ENCODE measurements around the gene PTK6.

The PTK6 gene

DNA sequence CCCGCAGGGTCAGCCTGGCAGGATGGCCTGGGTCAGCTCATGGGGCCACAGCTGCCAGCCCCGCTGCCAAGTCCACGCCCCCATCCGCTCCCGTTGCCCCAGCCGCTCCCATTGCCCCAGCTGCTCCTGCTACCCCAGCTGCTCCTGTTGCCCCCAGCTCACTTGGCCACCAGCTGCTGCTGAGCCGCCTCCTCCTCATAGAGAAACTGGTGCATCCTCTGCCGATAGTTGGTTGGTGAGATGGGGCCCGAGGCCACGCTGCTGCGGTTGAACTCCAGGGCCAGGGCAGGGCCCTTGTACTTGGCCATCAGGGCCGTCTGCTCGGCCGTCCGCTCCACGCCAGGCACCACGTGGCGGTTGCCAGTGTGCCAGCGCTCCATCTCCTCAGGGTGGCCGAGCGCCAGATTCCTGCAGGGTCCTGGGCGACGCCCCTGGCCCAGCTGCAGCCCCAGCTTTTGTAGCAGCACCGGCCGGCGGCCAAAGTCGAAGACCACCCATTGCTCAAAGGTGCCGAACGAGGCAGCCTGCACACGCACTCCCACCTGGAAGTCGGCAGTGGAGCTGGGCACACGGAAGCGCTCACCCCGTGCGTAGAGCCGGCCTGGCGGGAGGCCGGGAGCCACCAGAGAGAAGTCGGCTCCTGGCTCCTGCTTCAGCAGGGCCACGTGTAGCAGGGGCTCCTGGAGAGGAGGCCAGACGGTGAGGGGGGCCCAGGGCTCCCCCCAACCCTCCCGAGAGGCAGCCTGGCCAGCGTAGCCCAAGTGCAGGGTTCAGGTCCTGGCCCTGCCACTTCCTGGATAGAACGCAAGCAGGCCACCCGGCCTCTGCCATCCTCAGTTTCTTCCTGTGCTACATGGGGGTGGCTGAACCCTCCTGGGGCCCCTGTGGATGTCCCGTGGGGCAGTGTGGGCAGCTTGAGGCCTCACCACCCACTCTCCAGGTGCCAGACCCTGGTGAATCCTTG lies 32.1 kb upstream of the PTK6 start:
- DNase-seq = no peak

DNA sequence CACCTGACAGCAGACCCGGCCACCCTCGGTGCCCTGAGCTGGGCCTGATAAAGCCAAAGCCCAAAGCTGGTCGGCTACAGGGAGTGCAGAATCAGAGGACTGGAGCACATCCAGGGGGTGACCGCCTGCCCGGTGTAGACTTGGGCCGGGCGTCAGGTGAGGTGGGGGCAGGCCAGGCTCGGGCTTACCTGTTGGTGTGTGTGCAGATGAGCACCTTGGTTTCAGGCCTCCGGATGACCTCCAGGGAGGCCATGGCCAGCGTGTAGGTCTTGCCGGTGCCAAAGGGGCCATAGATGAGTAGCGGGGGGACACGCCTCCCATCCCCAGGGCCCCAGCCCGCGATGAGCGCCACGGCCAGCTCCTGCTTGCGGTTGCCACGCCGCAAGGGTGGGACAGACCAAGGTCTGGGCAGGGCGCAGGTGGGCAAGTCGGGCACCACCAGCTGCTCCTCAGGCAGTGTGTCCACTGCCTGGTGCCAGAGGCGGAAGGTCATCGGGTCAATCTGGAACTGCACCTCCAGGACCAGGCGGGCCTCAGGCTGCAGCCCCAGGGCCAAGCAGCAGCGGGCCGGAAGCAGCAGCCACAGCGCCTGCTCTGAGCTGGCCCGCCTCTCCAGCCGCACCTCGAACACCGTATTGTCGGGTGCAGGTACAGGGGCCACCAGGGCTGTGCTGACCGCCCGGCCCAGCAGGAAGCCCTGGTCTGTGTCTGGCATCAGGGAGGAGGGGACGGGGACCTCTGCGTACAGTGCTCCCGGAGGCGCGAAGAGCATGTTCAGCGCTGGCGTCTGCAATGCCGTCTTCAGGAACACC lies 31.2 kb upstream of the PTK6 start:
- DNase-seq = no peak

DNA sequence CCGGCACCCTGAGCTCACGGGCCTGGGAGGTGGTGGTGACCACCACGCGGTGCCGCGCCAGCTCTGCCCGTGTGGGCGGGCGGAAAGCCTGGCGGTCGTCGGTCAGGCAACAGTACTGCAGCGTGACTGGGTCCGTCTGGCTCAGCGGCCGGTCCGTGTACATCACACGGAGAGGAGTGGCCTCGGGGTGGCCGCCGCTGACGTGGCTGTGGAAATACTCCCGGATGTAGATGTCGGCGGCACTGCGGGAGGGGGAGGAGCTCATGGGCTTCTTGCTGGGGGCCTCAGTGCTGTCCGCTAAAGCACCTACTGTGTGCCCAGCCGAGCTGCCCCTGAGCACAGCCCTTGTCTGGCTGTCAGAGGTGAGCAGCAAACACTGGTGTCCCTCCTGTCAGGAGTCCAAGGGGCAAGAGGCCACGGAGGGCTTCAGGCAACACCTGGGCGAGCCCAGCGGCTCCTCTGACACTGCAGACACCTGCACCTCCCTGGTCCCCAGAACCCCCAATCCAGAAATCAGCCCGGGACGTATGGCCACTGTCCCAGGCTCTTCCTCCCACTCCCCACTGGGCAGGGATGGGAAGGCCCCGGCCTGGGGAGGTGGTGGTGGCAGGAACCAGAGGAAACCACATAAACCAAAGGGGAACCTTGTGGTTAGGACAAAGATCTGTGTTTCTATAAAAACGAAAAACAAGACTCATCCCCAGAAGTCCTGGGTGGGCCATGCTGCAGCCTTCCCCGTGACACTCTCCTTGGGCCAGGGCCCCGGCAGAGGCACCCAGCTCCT lies 30.4 kb upstream of the PTK6 start:
- peak; percentile 32 for DNase-seq

DNA sequence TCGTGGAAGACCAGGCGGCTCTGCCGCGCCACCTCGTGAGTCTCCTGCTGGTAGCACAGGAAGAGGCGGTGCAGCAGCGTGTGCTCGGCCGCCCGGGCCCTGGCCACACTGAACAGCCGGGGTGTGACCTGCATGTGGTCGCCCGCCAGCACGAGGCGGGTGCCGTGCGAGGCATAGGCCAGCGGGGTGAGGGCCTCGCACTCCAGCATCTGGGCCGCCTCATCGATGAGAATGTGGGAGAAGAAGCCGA lies 29.9 kb upstream of the PTK6 start:
- no peak for DNase-seq

DNA sequence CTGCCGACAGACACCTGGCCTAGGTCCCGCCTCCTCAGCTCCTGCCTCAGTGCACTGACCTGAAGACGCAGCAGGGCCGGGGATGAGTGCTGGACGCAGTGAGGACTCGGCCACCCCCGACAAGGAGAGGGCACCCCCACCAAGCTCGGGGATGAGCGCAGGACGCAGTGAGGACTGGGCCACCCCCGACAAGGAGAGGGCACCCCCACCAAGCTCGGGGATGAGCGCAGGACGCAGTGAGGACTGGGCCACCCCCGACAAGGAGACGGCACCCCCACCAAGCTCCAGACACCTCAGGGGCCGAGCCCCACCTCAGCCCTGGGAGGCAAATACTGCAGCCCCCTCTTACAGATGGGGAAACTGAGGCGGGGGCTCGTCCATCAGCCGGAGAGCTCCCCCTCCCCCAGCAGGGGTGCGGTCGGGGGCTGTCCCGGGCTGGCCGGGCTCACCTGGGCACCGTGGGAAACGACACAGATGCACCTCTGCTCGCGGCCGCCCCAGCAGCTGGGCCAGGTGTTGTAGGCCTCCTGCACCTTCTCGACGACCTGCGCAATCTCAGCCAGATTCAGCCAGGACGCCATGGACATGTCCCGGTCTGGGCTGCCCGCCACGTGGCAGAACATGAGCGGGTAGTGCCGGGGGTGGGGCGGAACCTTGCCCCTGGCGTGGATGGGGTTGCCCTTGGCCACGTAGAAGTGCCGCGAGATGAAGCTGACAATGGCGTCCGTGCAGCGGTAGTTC lies 29.4 kb upstream of the PTK6 start:
- DNase-seq = no peak

DNA sequence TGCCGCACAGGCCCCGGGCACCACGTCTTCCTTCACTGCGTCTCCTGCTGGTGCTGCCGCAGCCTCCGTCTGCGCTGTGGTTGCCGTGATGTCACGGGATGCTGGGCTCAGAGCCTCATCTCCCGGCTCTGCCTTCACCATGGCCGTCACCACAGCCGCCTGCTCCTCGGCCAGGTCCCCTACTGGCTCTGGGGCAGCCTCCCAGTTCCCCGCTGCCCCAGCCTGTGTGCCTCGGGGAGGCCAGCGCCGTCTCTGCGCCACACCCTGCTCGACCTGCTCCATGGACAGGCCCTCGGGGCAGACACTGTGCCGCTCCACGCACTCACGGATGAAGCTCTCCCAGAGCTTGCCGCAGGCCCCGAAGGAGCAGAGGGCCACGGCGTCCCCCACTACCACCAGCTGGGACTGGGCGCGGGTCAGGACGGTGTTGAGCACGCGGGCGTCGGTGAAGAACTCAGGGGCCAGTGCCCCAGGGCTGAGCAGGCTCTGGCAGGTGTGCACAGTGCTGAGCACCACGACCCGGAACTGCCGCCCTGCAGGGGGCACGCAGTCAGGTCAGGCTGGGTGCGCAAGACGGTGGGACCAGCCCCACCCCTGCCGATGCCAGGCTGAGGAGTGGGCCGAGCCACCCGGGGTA lies 28.6 kb upstream of the PTK6 start:
- no peak for DNase-seq

DNA sequence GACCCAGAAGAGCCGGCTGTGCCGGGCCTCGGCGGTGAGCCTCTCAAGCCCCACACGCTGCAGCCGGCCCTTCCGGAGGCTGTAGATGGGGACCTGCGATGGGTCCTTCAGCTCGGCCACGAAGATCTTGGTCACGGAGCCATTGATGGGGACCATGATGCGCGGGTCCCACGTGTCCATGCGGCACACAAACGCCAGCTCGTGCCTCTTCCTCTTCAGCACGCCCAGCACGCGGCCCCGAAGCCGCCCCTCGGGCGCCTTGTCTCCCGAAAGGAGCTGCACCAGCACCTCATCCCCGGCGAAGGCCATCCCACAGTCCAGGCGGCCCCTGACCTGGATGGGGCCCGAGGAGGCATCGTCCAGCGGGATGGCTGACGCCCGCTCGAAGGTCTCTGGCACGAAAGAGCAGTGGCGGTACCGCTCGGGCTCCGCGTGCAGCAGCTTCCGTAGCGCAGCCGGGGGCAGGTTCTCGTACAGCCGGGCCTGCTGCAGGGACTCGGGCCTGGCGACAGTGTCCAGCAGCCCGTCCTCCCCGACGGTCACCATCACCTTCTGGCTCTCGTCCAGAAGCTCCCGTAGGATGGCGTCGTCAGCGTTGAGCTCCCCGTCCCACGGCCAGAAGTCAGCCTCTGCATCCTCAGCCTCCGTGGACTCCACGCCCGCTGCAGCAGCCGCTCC lies 28.0 kb upstream of the PTK6 start:
- DNase-seq = no peak

DNA sequence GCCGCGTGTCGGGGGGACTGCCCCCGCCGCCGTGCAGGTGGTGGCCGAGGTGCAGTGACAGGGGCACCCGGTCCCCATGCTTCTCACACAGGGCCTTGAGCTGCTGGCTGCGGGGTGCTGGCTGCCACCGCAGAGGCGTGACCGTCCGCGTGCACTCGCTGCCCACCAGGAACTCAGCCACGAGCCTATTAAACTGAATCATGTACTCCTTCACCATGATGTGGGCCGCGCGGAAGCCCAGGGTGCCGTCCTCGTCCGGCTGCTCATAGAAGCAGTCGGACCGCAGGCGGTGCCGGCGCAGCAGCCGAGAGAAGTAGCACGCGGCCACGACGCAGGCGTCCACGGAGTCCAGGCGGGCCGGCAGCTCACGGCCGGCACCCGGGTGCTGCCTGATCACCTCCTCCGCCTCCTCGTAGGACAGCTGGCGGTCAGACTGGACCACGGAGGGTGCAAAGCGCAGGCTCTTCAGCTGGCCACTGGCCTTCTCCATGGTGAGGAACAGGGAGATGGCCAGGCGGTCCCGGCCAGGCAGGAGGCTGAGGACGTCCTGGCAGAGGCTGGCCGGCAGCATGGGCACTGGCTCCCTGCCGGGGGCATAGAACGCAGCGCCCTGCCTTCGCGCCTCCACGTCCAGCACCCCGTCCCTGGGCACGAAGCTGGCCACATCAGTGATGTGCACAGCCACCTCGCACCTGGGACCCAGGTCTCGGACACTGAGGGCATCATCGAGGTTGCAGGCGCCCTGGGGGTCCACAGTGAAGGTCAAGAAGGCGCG lies 27.0 kb upstream of the PTK6 start:
- no peak for DNase-seq

DNA sequence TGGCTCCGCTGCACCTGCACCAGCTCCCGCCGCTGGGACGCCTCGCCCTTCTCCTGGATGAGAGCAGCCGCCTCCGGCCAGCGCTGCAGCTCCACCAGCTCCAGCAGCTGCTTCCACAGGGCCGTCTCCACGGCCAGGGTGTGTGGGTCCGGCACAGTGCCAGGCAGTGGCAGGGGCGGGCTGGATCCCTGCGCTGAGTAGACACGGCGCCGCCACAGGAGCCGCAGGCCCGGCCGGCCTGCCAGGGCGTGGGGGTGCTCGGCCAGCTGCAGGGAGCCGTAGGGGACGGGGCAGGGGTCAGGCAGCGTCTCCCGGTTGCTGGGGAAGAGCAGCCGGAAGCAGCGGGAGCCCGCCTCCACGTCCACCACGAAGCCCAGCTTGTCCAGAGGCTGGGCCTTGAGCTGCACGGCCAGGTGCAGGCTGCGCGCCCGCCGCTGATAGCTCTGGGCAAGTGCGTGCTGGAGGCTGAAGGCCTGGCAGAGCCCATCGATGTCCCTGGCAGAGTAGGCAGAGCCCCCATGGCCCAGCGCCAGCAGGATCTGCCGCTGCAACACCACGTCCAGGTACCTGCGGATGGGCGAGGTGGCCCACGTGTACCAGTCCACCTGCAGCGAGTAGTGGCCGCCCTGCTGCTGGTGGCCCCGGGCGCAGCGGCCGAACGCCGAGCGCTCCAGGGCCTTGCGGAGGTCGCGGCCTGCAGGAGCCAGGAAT lies 26.2 kb upstream of the PTK6 start:
- no peak for DNase-seq

DNA sequence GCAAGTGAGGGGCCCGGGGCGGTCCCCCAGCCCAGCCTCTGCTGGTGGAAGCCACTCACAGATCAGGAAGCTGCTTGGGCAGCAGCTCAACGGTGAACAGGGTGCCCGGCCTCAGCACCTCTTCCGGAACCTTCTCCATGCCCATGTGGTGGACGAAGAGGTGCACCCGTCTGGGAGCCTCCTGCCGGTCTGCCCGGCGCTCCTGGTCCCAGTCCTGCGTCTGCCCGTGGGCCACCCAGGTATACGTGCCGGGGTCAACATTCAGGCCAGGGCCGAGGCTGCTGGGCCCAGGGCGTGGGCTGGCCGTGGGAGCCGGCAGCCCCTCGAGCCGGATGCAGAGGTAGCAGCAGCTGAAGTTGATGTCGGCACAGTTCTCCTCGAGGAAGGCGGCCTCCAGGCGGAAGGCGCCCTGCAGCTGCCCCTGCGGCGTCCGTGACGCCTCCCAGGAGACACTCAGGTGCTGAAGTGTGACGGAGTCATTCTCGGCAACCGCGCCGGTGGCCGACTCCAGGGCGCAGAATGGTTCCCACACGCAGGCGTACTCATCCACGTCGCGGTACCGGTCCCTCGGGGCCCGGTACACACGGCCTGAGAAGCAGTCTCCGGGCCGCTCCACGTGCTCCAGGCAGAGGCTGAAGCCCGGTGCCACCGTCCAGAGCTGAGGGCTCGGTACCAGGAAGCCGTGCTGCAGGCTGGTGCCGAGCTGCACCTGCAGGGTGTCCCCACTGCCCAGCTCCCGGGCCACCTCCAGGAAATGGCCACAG lies 25.5 kb upstream of the PTK6 start:
- DNase-seq = no peak

DNA sequence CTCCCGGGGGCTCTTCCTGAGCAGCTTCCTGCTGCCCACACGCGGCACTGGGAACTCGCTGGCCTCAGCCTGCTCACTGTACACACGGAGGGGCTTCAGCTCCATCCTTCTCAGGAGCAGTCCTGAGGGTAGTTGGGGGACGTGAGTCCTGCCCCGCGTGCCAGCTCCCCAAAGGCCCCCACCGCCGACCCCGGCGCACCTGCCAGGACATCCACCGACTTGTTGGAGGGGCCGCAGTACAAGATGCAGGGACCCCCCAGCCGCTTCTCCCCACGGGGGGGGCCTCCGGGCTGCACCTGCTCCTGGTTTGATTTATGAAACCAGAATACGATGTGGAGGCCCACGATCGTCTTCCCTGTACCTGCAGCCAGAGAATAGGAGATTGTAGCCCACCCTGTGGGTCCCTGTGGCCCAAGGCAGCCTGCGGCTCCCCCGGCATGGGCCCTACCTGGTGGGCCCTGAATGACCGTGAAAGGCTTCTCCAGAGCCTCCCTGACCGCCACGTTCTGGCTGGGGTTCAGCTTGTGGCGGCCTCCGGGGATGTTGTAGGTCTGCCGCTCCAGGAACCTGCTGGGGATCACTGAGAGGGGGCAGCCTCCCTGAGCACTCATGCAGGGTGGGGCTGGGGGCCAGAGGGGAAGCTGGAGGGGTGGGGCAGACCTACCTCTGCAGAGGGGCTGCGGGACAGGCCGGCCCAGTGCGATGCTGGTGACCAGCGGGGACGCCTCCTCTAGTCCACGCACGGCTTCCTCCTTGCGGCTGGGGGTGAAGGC lies 24.6 kb upstream of the PTK6 start:
- no peak for DNase-seq

DNA sequence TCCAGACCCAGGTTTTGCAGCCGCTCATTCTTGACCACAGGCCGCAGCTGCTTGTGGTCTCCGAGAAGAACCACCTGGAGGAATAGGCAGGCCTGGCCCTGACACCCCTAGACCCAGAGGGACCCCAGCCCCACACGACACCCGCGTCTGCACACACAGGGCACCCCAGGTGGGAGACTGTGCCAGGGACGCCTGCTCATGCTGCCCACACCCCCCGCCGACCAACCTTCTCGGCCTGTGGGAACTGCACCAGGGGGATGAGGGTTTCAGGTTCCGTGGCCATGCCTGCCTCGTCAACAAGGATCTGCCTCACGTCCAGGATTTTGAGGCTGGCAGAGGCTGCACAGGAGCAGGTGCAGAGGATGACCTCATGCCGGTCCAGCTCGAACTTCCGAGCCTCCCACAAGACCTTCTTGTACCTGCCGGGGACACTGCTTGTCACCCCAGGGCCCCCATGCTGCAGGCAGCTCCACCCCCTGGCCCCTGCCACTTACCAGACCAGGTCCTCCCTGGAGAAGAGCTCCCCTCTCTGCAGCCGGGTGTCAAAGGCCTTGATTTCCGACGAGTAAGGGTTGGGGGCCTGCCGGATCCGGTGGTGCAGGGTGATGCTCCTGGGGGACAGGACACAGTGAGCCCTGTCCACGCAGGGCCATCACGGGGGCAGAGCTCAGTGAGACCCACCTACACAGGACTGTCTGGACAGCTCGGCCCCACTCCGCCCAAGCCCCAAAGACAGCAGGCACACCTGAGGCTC lies 23.9 kb upstream of the PTK6 start:
- DNase-seq = no peak

DNA sequence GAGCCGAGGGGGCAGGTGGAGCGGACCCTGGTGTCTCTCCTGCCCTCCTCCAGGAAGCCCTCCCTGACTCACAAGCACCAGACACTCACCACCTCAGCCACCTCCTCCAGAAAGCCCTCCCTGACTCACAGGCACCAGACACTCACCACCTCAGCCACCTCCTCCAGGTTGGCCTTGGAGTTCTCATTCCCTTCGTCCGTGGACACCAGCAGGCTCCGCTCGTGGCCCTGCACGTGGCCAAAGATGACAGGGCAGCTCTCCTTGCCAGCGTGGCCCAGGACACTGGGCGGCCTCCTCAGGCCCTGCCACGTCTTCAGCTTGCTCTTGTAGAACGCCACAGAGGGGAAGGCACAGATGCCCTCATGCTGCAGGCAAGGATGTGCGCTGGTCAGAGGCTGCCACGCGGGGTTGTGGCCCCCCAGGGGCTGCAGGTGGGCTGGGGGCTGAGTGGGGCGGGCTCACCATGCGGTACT lies 23.2 kb upstream of the PTK6 start:
- no peak for DNase-seq

DNA sequence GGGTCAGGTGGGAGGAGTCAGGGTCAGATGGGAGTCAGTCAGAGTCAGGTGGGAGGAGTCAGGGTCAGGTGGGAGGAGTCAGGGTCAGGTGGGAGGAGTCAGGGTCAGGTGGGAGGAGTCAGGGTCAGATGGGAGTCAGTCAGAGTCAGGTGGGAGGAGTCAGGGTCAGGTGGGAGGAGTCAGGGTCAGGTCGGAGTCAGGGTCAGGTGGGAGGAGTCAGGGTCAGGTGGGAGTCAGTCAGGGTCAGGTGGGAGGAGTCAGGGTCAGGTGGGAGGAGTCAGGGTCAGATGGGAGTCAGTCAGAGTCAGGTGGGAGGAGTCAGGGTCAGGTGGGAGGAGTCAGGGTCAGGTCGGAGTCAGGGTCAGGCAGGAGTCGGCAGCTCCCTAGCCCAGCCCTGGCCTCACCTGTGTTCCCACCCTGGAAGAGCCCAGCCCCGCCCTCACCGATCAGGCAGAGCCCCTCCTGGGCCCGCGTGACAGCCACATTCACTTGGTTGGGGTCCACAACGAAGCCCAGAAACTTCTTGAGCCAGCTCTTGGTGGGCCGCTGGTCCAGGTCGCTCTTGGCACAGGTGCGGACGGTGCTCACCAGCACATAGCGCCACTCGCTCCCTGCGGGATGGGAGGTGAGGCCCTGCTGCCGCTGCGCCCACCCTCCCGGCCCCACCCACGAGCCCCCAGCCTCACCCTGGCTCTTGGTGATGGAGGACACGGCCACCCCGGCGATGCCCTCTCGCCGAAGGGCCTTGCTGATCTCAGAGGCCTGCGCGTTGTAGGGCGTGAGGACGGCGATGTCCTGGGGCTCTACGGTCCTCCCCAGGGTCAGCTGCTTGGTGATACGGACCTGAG lies 22.5 kb upstream of the PTK6 start:
- peak; percentile 23 for DNase-seq

DNA sequence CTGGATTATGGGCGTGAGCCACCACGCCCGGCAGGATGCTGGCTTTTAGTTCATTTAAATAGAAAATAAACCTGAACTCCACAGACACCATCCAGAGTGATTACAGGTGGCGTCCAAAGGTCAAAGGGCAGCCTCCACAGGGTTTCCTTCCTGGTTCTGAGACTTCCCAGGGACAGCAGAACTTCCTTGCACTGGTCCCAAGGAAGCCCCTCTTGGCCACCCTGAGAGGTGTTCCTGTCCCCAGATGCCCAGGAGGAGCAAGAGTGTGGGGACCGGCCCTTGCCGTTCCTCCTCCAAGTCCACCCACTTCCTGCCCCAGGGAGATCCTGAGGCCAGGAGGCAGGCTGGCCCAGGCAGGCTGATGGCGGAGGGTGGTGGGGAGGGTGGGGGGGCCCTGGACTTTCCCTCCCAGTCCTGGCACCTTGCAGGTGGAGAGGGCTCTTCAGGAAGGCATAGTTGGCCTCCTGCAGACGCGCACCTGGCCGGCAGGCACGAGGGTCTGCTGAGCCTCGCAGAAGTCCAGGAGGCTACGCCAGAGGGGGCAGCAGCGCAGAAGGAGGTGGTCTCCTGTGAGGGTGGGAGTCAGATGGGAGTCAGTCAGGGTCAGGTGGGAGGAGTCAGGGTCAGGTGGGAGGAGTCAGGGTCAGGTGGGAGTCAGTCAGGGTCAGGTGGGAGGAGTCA lies 21.8 kb upstream of the PTK6 start:
- DNase-seq = no peak

DNA sequence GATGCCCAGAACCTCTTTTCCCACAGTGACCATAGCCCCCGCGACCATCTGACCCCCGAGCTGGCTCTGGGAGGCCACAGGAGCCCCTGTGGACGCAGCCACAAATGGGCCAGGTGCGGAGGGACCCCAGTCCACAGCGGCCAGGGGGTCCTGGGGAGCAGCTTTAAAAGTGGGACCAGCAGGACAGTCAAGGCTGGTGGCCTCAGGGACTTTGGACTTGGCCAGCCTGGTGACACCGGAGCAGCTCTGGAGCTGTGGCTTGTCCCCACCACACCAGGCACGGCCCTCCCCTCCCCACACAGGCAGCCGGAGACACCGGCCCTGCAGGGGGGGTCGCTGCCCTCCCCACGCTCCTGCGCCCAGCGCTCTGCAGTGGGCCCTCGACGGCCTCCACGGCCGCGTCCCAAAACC lies 20.3 kb upstream of the PTK6 start:
- no peak for DNase-seq
